ENCODE results near the gene EIF4A2.

GRCh38 chr3:186742618-186743380, 40.6 kb upstream of the EIF4A2 start:
- TF ChIP-seq CTCF (IDR thresholded peaks at IDR 0.05) (no peak), EZH2phosphoT487 (IDR thresholded peaks at IDR 0.05) (no peak)

Measured in neural progenitor cell (in vitro differentiated cells).